Fibroblast of lung (primary cell): Measurements from ENCODE around the gene SEMA4D. TPM values are rescaled to one million over a fixed set of nuclear protein-coding genes. Genes with fewer than 3 reads are reported as not detected.
A peak's percentile ranks its signal among the peaks of the same experiment; 100 is the strongest.

Experiments used
- DNase-seq, 2 donors: peaks; one replicate each; pipeline versions ENCODE4 v3.0.0 to v3.0.0-alpha.2; 2010; ENCODE audit warnings: low read depth in 2 of 2
- H2AFZ ChIP-seq: 2 replicates; pipeline ENCODE4 v1.5.1; 2012; ENCODE audit warnings: low read length, control low read depth, inconsistent platforms
- H3K27ac ChIP-seq: 2 replicates; pipeline ENCODE4 v1.5.1; 2011; ENCODE audit warnings: low read length, control low read depth; ENCODE audit not compliant: insufficient read depth
- H3K27me3 ChIP-seq: 2 replicates; pipeline ENCODE4 v1.5.1; 2011; ENCODE audit warnings: mild to moderate bottlenecking, low read length; ENCODE audit not compliant: control insufficient read depth, insufficient read depth
- H3K36me3 ChIP-seq: 2 replicates; pipeline ENCODE4 v1.5.1; 2011; ENCODE audit warnings: low read length; ENCODE audit not compliant: control insufficient read depth, insufficient read depth
- H3K4me1 ChIP-seq: 2 replicates; pipeline ENCODE4 v1.5.1; 2011; ENCODE audit warnings: low read length; ENCODE audit not compliant: control insufficient read depth, insufficient read depth; ENCODE audit errors: extremely low read depth
- H3K4me2 ChIP-seq: 2 replicates; pipeline ENCODE4 v1.5.1; 2011; ENCODE audit warnings: low read length, control low read depth; ENCODE audit not compliant: insufficient read depth; ENCODE audit errors: extremely low read depth
- H3K4me3 ChIP-seq, 4 experiments: fragments of 200-600 bp in 1 of 4; sonication (generic) in 1 of 4; replicated peaks in 1 of 4; 2 replicates each; pipeline ENCODE4 v1.5.1; 2011 to 2016; ENCODE audit warnings: low read length in 4 of 4, low read depth in 3 of 4, mild to moderate bottlenecking in 3 of 4, control low read depth in 2 of 4, inconsistent platforms in 1 of 4, mixed read lengths in 1 of 4; ENCODE audit not compliant: insufficient read depth in 1 of 4; ENCODE audit errors: control extremely low read depth in 1 of 4
- H3K79me2 ChIP-seq: 2 replicates; pipeline ENCODE4 v1.5.1; 2012; ENCODE audit warnings: mild to moderate bottlenecking, low read length, inconsistent platforms; ENCODE audit not compliant: control insufficient read depth, insufficient read depth
- H3K9ac ChIP-seq: 2 replicates; pipeline ENCODE4 v1.5.1; 2011; ENCODE audit warnings: mild to moderate bottlenecking, low read length, control low read depth; ENCODE audit not compliant: insufficient read depth
- H3K9me3 ChIP-seq: 2 replicates; pipeline ENCODE4 v1.5.1; 2012; ENCODE audit warnings: low read depth, low read length; ENCODE audit not compliant: control insufficient read depth, insufficient read depth
- H4K20me1 ChIP-seq: 2 replicates; pipeline ENCODE4 v1.5.1; 2011; ENCODE audit warnings: low read length; ENCODE audit not compliant: control insufficient read depth, insufficient read depth; ENCODE audit errors: extremely low read depth
- EZH2 ChIP-seq: IDR thresholded peaks from 2 replicates; pipeline ENCODE4 v1.5.1; 2012; ENCODE audit warnings: low read length, control low read depth, mild to moderate bottlenecking; ENCODE audit errors: missing control alignments
- polyA plus RNA-seq, 2 donors: library from polyadenylated mRNA; depleted of rRNA in 1 of 2; stranded (reverse) in 1 of 2; unstranded in 1 of 2; fragments of >200 nt; gene quantifications; 2 replicates each; pipeline ENCODE4 v1.2.1, GENCODE V29; 2011 to 2012; ENCODE audit warnings: missing spikeins in 1 of 2
- total RNA-seq: library from RNA; depleted of rRNA; stranded (reverse); fragments of >200 nt; gene quantifications from 2 replicates; pipeline ENCODE4 v1.2.1, GENCODE V29; 2014
- TF ChIP-seq, protein P1 (sequence below), 2 donors: IDR thresholded peaks in 1 of 2; conservative IDR thresholded peaks in 1 of 2; 1 replicate in 1 of 2; 2 replicates in 1 of 2; pipeline ENCODE4 v1.5.1; 2011 to 2012; ENCODE audit warnings: low read length in 2 of 2, control low read depth in 1 of 2, inconsistent platforms in 1 of 2, low read depth in 1 of 2, mild to moderate bottlenecking in 1 of 2

Gene SEMA4D
- total and polyA plus RNA-seq, 2 donors (not counting 1 experiment from before 2014, with no cell fraction given): 0.67 to 2.6 TPM

DNA sequence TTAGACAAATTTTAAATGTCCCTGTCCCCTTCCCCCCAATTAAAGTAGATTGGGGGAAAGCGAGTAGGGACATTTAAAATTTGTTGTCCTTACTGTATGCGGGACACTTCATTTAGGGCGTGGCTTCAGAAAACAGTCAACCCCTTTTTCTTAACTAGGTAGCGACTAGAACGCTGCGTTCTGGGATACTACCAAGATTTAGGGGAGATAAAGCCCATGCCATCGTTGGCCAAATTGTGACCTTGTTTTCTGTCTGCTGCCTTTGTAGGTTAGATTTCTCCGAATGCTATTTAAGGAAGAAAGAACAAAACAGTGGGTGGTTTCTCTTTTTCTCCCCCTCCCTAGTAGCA lies 185.7 kb downstream of the SEMA4D start:
- Histone ChIP-seq H3K9me3 (no peaks in the 10 kb centered on the region), H2AFZ (peak overlapping the region; percentile 63), H3K36me3 (no peaks in the 10 kb centered on the region), H3K27me3 (no peaks in the 10 kb centered on the region), H4K20me1 (no peaks in the 10 kb centered on the region), H3K4me3 (peak overlapping the region; percentile 84 to 97 (median 88)), H3K9ac (peak overlapping the region; percentile 82), H3K4me1 (peaks cover 9% of the 10 kb centered on the region), H3K27ac (peak overlapping the region; percentile 94), H3K4me2 (peak overlapping the region; percentile 92), H3K79me2 (peaks cover 62% of the 10 kb centered on the region)
- peak in 1 of 2 donors; percentile 40 for DNase-seq
- TF ChIP-seq EZH2: no peak
- TF ChIP-seq, protein P1, sequence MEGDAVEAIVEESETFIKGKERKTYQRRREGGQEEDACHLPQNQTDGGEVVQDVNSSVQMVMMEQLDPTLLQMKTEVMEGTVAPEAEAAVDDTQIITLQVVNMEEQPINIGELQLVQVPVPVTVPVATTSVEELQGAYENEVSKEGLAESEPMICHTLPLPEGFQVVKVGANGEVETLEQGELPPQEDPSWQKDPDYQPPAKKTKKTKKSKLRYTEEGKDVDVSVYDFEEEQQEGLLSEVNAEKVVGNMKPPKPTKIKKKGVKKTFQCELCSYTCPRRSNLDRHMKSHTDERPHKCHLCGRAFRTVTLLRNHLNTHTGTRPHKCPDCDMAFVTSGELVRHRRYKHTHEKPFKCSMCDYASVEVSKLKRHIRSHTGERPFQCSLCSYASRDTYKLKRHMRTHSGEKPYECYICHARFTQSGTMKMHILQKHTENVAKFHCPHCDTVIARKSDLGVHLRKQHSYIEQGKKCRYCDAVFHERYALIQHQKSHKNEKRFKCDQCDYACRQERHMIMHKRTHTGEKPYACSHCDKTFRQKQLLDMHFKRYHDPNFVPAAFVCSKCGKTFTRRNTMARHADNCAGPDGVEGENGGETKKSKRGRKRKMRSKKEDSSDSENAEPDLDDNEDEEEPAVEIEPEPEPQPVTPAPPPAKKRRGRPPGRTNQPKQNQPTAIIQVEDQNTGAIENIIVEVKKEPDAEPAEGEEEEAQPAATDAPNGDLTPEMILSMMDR (conservative IDR thresholded peaks at IDR 0.05 in 1 of 2, IDR thresholded peaks at IDR 0.05 in 1 of 2; ENCODE audit: low read depth in 1 of 2, low read length in 2 of 2): no peak

DNA sequence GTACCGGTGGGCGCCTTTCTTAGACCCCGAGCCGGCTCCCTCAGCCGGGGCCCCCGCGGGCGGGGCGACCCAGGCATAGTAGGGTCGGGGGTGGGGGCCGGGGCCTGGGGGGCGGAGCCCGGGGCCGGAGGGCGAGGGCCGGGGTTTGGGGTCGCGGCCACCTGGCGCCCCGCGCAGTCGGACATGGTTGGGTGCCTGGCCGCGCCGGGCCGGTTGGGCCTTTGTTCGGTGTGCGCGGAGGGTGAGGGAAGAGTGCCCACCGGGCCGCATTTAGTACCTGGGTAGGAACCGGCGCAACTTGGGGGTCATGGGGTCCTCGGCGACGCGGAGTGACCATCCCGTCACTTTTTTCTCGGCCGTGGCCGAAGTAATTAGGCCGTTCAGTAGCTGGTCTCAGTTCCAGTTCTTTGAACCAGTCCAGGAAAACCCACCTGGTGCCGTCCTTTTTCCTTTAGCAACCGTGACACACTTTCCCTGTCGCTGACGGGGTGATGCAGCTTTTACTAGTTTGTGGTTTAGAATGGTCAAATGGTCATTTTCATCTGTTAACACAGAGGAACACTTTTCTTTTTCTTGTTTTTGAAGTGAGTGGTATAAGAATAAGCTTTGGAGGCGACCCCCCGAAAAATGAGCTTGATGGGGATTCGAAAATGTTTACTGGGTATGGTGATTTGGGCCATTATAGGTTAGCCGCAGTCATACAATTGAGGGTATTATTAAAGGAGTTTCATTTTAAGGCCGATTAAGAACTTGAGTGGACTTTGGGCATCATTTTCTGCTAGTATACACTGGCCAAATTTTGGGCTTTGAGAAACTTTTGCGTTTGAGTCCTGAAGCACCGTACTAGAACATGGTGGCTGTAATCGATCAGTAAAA lies 186.3 kb downstream of the SEMA4D start:
- Histone ChIP-seq H3K27ac (peak overlapping the region; percentile 94), H2AFZ (no peak overlapping the region), H3K4me1 (peaks cover 8% of the 10 kb centered on the region), H3K4me2 (peak overlapping the region; percentile 92), H3K27me3 (no peaks in the 10 kb centered on the region), H3K4me3 (peak overlapping the region; percentile 84 to 97 (median 88)), H3K79me2 (peaks cover 55% of the 10 kb centered on the region), H3K36me3 (no peaks in the 10 kb centered on the region), H4K20me1 (no peaks in the 10 kb centered on the region), H3K9me3 (no peaks in the 10 kb centered on the region), H3K9ac (peak overlapping the region; percentile 82)
- TF ChIP-seq EZH2: no peak
- DNase-seq: no peak

Other genes with a start within 250 kb of the SEMA4D start
- 25.9 and 69.7 TPM in 2 replicates for gene CKS2, start 186.9 kb downstream of the SEMA4D start, total RNA-seq
- gene CKS2, start 186.9 kb downstream of the SEMA4D start, polyA plus RNA-seq: 101 and 272 TPM in 2 replicates
- 29.0 and 33.0 TPM in 2 replicates for gene SECISBP2, start 179.6 kb downstream of the SEMA4D start, total RNA-seq
- gene SECISBP2, start 179.6 kb downstream of the SEMA4D start, polyA plus RNA-seq: 20.9 and 23.0 TPM in 2 replicates
- 2.3 and 3.5 TPM in 2 replicates for gene GADD45G, start 106.9 kb upstream of the SEMA4D start, total RNA-seq
- 0.23 TPM in 1 of 2 replicates, not detected in the other for gene GADD45G, start 106.9 kb upstream of the SEMA4D start, polyA plus RNA-seq